Vagina (tissue), 2 donors: Measurements from ENCODE around the gene GRK5. TPM values are rescaled to one million over a fixed set of nuclear protein-coding genes. Genes with fewer than 3 reads are reported as not detected.

Source experiments
- DNase-seq, 2 donors: peaks; one replicate each; pipeline ENCODE4 v3.0.0-alpha.2; 2017; ENCODE audit errors: extremely low spot score in 2 of 2
- H3K27ac ChIP-seq: fragments of 200-600 bp; sonication (generic); one replicate; pipeline ENCODE4 v1.5.1; 2019
- H3K27me3 ChIP-seq: fragments of 200-600 bp; sonication (generic); one replicate; pipeline ENCODE4 v1.5.1; 2019
- H3K36me3 ChIP-seq, 2 donors: fragments of 200-600 bp; sonication (generic); one replicate each; pipeline ENCODE4 v1.5.1; 2017 to 2019
- H3K4me1 ChIP-seq: fragments of 200-600 bp; sonication (generic); one replicate; pipeline ENCODE4 v1.5.1; 2019
- H3K4me3 ChIP-seq, 2 donors: fragments of 200-600 bp; sonication (generic); 1 replicate in 1 of 2; 2 replicates in 1 of 2; pipeline ENCODE4 v1.5.1; 2016 to 2019
- H3K9me3 ChIP-seq: fragments of 200-600 bp; sonication (generic); one replicate; pipeline ENCODE4 v1.5.1; 2019
- CTCF ChIP-seq, 3 experiments: fragments of 450-650 bp in 2 of 3; fragments of 200-600 bp in 1 of 3; sonication (generic) in 1 of 3; IDR thresholded peaks; one replicate each; pipeline ENCODE4 v1.5.1; 2017 to 2019; ENCODE audit warnings: antibody characterized with exemption in 3 of 3, mild to moderate bottlenecking in 2 of 3, moderate library complexity in 2 of 3
- POLR2A ChIP-seq, 2 donors: fragments of 450-650 bp; IDR thresholded peaks; one replicate each; pipeline ENCODE4 v1.6.1; 2017; ENCODE audit warnings: antibody characterized with exemption in 2 of 2, mild to moderate bottlenecking in 2 of 2, moderate library complexity in 2 of 2
- POLR2AphosphoS5 ChIP-seq, 2 donors: sonication (generic); formaldehyde crosslinking; IDR thresholded peaks; one replicate each; pipeline ENCODE4 v1.9.0; 2017; ENCODE audit warnings: antibody characterized with exemption in 2 of 2, mild to moderate bottlenecking in 2 of 2, low read depth in 1 of 2; ENCODE audit not compliant: insufficient read depth in 1 of 2
- intact Hi-C: fragments of 100-400 bp; cut with DNase I; formaldehyde crosslinking; loops from one replicate; pipeline ENCODE4 v1.15.1; 2023
- total RNA-seq: library from RNA; depleted of rRNA; stranded (reverse); fragments of >200 nt; gene quantifications from one replicate; pipeline ENCODE4 v1.2.3, GENCODE V29; 2016

Gene GRK5
- total RNA-seq, 1 donor from 2014 or later, result 16.5 TPM

DNA sequence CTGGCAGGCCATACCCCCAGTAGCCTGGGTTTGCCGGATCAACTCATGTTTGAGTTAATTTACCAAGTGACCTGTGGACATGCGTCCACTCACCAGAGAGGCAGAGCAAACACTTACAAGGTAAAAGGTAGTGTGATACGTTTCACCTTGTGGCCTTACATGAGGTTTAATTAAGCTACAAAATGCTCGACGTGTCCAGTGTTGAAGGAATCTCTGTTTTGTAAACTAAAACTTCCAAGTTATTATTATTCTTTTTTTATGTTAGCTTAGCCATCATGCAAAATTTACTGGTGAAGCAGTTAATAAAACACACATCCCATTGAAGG is 292.3 kb downstream of the GRK5 start:
- intact Hi-C loops, result no loop called here
- H3K36me3 ChIP-seq, result no peaks in the 10 kb centered on the region
- H3K4me1 ChIP-seq, result peaks cover 13% of the 10 kb centered on the region
- no peak for DNase-seq
- no peak overlapping the region for H3K27ac ChIP-seq
- no peaks in the 10 kb centered on the region for H3K9me3 ChIP-seq
- TF ChIP-seq CTCF (IDR thresholded peaks at IDR 0.05), result no peak
- TF ChIP-seq POLR2AphosphoS5 (IDR thresholded peaks at IDR 0.05; ENCODE audit: insufficient read depth in 1 of 2, low read depth in 1 of 2), result no peak
- TF ChIP-seq POLR2A (IDR thresholded peaks at IDR 0.05), result no peak
- no peaks in the 10 kb centered on the region for H3K27me3 ChIP-seq
- H3K4me3 ChIP-seq, result no peak overlapping the region

- DNase-seq, result no peak
- intact Hi-C loops, result no loop called here
- TF ChIP-seq CTCF (IDR thresholded peaks at IDR 0.05) (no peak), POLR2A (IDR thresholded peaks at IDR 0.05) (no peak), POLR2AphosphoS5 (IDR thresholded peaks at IDR 0.05; ENCODE audit: insufficient read depth in 1 of 2, low read depth in 1 of 2) (no peak)
- no peak overlapping the region for H3K4me3 ChIP-seq
- no peaks in the 10 kb centered on the region for H3K9me3 ChIP-seq
- no peaks in the 10 kb centered on the region for H3K36me3 ChIP-seq
- peaks cover 7% of the 10 kb centered on the region for H3K4me1 ChIP-seq
- no peak overlapping the region for H3K27ac ChIP-seq
- H3K27me3 ChIP-seq, result no peaks in the 10 kb centered on the region
These were observed 292.9 kb downstream of the GRK5 start for GRCh38 chr10:119500123-119500795.

- Histone ChIP-seq H3K36me3 (no peaks in the 10 kb centered on the region), H3K4me1 (peaks cover 12% of the 10 kb centered on the region), H3K27me3 (no peaks in the 10 kb centered on the region), H3K4me3 (no peak overlapping the region), H3K9me3 (no peaks in the 10 kb centered on the region), H3K27ac (no peak overlapping the region)
- DNase-seq, result no peak
- intact Hi-C loops, result no loop called here
- TF ChIP-seq POLR2AphosphoS5 (IDR thresholded peaks at IDR 0.05; ENCODE audit: insufficient read depth in 1 of 2, low read depth in 1 of 2), result no peak
- no peak for TF ChIP-seq CTCF (IDR thresholded peaks at IDR 0.05)
- no peak for TF ChIP-seq POLR2A (IDR thresholded peaks at IDR 0.05)
These were observed 293.4 kb downstream of the GRK5 start for GRCh38 chr10:119500821-119501220.

DNA sequence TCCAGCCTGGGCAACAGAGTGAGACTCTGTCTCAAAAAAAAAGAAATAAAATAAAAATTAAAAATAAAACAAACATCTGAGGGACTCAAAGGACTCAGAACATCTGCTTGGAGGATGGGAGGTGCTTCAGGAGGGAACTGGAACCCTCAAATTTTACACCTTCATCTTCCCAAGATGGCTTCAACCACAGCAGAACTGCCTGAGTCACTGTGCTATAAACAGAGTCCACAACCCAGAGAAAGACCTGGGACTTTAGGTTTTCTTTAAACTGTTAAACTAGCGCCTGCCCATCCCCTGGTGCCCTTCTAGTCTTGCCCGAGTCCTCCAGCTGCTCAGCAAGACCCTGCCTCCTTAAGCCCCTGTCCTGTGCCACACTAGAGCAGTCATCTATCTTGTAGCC is 294.3 kb downstream of the GRK5 start:
- no peaks in the 10 kb centered on the region for H3K36me3 ChIP-seq
- peaks cover 8% of the 10 kb centered on the region for H3K4me1 ChIP-seq
- TF ChIP-seq CTCF (IDR thresholded peaks at IDR 0.05), result no peak
- TF ChIP-seq POLR2AphosphoS5 (IDR thresholded peaks at IDR 0.05; ENCODE audit: insufficient read depth in 1 of 2, low read depth in 1 of 2), result no peak
- TF ChIP-seq POLR2A (IDR thresholded peaks at IDR 0.05), result no peak
- DNase-seq, result no peak
- H3K9me3 ChIP-seq, result no peaks in the 10 kb centered on the region
- intact Hi-C loops, result no loop called here
- no peak overlapping the region for H3K27ac ChIP-seq
- H3K27me3 ChIP-seq, result no peaks in the 10 kb centered on the region
- no peak overlapping the region for H3K4me3 ChIP-seq

DNA sequence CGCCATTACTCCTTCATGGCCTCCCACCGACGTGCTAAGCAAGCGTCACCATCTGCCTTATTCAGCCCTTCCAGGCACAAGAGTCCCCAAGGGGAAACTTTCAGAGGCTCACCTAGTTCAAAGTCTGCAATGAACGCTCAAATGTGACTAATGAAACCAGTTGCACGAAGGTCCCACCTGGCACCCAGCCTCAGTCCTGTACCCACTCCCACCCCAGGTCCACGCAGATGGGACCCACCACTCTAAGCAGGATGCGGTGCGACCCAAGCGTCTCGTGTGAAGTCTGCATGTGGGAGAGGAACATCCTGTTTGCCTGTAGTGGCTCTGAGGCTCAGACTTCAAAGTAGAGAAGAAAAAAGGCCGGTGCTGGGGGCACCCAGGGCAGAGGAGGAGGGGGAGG is 294.8 kb downstream of the GRK5 start:
- intact Hi-C loops, result no loop called here
- no peak for DNase-seq
- no peak overlapping the region for H3K4me3 ChIP-seq
- peaks cover 8% of the 10 kb centered on the region for H3K4me1 ChIP-seq
- no peaks in the 10 kb centered on the region for H3K9me3 ChIP-seq
- TF ChIP-seq CTCF (IDR thresholded peaks at IDR 0.05) (no peak), POLR2A (IDR thresholded peaks at IDR 0.05) (no peak)
- H3K27me3 ChIP-seq, result no peaks in the 10 kb centered on the region
- no peak overlapping the region for H3K27ac ChIP-seq
- H3K36me3 ChIP-seq, result no peaks in the 10 kb centered on the region
